ENCODE results near the gene FOXC1. TPM values are rescaled to one million over a fixed set of nuclear protein-coding genes. Genes with fewer than 3 reads are reported as not detected.

Gene FOXC1
- total RNA-seq, 1 donor from 2014 or later: 5.8 TPM

DNA sequence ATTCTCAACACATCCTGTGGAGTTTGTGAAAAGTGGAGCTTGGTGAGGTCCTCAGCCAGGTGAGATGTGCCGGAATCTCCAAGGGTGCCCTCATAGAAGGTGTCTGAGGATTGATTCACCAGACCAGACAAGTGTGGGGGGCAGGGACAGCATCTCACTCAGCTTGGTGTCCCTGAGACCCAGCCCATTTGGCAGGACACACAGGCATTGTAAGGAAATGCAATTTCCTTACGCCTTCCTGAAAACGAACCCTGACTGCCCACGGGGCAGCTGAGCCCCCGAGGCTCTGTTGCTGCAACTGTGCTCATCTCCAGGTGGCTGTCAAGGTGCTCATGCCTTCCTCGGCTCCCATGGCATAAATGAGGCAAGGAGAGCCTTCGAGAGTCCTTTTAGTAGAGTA is 33.4 kb downstream of the FOXC1 start:
- no peak for DNase-seq (ENCODE audit: low read depth in 2 of 2)

DNA sequence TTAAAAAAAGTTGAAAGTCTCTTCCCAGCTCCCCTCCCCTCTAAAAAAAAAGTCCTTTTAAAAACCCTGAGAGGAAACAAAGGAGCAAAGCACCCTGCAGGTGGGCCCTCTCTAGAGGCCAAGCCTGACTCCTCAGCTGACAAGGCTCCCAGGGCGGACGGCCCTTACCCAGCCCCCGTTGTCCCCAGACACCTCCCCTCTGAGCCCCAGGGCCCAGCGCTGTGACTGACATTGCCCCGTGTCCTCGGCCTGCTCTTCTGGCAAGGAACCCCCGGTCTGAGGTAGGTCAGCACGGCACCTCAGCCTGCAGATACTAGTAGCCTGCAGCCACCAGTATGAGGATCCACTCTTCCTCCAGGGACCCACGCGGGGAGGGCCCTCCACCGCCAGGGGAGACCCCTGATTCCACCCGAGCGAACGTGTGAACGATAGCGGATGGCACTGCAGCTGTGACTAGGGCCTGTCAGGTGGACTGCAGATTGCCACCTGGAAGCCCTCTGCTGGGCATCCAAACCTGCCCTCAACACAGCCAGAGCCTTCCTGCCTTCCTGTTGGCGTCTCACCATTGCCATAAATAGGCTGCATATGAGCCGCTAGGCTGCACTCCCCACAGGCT is 34.2 kb downstream of the FOXC1 start:
- peak in 1 of 2 donors; percentile 20 for DNase-seq (ENCODE audit: low read depth in 2 of 2)

DNA sequence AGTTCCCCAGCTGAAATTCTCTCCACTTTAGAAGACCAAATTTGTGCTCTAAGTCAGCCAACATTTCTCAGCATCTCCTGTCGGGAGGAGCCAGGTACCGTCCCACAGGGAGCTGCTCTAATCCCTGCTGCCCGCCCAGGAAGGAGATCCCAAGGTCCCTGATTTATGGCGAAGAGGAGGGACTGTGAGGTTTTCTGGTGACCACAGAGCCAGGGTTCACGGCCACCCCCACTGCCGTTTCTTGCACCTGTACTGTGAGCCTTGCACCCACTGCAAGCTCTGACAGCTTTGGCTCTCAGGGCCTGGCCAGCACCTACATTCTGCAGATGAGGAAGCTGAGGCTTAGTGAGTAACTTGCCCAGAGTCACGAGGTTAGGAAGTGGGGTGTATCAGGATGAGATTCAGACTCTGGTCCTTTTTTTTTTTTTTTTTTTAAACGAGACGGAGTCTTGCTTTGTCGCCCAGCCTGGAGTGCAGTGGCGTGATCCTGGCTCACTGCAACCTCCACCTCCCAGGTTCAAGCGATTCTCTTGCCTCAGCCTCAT is 34.9 kb downstream of the FOXC1 start:
- DNase-seq (ENCODE audit: low read depth in 2 of 2): no peak

DNA sequence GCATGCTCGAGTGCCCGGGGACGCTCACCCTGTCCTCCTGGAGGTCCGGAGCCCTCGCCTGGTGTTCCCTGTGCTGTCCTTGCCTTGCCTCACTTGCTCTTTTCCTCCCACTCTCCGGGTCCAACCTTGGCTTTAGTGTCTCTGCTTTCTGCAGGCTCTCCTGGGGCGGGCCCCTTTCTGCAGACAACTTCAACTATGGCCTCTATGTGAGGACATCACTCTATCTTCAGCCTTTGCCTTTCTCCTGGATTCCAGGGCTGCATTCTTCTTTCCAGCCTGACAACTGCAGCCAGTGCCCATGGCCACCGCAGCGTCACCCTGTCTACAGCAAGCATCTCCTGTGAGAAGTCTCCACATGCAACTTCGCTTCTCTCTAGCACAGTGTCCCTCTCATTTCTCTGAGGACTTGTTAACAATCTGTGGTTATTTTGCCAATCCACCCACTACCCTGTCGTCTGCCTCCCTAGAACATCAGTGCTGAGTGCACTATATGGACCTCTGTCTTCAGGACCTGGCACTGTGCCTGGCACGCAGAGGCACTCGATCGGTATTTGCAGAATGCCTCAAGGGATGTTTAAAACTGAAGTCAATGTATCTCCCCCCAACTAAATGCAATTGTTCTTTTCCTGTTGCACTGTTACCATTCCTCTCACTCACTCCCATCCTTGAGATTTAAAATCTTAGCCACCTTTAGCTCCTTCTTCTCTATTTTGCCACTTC is 35.9 kb downstream of the FOXC1 start:
- no peak for DNase-seq (ENCODE audit: low read depth in 2 of 2)

DNA sequence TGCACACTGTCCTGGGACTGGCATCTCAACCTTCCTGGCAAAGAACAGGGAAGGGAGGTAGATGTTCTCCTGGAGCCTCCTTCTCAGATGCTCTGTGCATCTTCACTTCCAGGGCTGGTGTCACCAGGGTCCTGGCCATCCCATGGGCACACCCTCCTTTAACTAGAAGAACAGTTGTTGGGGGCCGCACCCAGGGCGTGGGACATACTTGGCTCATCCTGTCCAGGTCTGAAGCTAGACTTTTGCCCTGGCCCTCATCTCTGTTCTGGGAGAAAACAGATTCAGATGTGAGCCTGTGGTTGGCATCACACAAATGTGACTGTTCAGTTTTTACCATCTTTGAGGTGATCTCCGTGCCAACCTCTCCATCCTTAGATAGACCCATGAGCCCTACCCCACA is 41.6 kb downstream of the FOXC1 start:
- no peak for DNase-seq (ENCODE audit: low read depth in 2 of 2)

DNA sequence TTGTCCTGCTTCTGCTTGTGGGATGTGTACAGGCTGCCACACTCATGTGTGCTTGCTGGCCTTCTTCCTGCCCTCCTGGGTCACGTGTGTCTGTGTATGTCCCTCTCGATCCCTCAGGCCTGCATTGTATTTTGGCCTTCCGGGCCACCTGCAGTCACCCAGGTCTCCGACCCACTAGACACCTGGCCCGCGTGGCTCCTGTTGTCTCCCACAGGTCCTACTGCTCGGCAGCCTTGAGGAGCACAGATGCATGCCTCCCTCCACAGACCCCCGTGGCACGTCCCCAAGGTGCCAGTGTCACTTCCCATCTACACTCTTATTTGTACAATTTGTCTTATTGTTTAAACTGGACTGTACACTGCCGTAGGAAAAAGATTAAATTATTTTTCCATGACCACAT is 43.1 kb downstream of the FOXC1 start:
- DNase-seq (ENCODE audit: low read depth in 2 of 2): no peak

DNA sequence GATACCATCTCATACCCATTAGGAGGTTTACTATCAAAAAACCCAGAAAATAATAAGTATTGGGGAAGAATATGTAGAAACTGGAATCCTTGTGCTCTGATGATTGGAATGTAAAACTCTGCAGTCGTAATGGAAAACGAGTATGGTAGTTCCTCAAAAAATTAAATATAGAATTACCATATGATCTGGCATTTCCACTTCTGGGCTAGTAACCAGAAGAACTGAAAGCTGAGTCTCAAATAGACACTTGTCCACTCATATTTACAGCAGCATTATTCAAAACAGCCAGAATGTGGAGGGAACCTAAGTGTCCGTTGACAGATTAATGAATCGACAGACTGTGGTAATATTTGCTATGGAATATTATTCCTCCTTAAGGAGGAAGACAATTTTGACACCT is 44.3 kb downstream of the FOXC1 start:
- DNase-seq (ENCODE audit: low read depth in 2 of 2): no peak

DNA sequence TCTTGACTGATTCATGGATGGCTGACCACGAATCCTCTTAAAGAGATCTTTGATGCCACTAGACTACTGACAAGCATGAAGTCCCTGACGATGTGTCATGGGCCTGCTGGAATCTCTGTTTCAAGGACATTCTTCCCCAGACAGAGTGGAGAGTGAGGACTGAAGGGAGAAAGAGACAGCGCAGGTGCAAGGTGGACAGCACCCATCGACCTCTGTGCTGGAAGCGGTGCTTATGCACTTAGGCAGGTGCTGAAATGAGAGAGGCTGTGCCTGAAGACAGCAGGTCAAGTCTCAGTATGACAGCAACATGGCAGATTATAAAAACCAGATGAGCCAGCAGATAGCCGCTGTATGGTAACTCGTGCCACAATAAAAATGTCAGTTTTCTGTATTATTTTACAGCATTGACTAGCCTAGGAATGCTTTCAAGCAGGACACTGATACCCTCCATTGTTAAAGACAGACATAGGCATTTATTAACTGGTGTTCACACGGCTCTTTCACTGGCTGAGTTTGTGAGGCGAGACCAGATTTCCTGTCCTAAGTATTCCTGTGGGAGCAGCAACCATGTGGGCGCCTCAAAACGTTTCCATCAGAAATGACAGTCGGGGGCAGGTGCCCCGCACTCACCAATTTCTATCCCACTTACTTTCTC is 47.5 kb downstream of the FOXC1 start:
- no peak for DNase-seq (ENCODE audit: low read depth in 2 of 2)

DNA sequence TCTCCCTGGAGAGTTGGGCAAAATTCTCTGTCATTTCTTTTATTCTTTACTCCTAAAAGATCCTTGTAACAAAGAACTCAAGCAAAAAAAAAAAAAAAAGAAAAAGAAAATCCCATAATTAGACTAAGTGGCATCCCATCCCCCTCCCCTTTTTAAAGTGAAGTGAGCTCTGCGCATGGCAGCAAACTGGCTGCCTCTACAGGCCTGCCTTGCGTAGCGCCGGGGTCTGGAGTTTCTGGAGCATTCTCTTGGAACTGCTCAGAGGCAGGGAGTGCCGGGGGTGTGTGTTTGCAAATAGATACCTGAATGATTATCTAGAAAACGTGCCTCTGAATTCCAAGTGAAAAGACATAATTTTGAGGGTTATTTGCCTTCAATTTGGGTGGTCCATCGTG is 48.1 kb downstream of the FOXC1 start:
- no peak for DNase-seq (ENCODE audit: low read depth in 2 of 2)

DNA sequence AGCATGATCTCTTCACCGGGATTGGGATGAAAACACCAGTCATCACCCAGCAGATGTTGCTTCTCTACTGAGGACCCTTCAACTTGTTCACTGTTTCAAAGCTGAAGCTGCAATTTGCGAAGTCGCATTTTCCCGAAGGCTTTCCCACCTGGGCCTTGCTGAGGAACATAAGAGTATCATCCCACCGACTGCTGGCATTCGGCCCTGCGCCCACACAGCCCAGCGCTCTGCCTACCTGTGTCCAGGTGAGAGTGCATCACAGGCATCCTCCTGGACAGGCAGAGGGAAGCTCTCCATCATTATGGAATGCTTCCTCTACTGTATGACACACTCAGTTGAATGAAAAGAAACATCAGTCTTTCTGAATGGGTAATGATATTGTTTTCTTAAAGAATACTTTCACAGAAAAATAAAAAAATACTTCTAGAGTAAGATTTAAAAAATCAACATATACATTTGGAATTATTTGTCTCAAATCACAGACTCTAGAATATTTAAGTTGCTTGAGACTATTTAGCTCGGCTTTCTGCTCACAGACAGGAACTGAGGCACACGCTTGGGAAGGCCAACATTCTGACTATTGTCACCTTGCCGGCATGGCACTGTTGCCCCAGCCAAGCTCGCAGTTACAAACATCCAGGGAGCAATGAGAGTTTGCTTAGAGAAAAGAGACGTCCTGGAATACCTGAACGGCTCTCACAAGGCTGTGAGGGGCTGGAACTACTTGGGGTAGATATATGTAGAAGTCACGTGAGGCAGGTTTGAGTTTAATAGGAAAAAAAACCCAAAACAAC is 48.7 kb downstream of the FOXC1 start:
- no peak for DNase-seq (ENCODE audit: low read depth in 2 of 2)

DNA sequence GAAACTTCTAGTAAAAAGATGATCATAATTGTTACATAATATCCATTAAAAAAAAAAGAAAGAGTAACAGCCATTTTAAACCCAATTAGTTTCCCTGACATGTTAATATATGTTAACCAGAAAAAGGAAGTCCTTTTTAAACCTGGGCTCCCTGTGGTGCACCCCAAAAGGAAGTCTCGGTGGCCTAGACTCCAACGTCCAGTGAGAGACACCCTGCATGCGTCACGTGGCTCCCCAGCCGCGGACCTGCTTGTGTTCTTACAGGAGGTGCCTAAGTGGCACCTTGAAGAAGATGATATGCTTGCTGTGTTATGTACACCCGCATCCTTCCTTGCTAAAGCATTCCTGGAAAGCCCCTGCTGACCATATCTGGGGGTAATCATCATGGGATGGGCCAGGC is 50.1 kb downstream of the FOXC1 start:
- DNase-seq (ENCODE audit: low read depth in 2 of 2): no peak

DNA sequence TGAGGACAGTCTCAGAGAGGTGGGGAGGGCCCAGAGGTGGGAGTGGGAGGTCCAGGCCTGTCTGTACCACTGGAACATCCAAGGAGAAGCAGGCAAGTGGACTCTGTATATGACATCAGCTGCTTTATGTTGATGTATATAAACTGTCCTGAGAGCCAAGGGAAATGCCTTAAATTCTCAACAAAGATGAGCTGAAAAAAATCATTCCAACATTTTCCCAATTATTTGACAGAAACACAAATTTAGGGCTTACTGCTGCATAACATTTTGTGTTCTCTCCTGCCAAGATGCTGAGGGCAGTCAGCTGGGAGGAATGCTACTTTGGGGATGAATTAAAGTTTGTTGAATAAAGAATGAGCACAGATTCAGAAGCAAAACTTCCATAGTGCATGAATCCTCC is 52.8 kb downstream of the FOXC1 start:
- no peak for DNase-seq (ENCODE audit: low read depth in 2 of 2)

Other genes starting within 250 kb of the FOXC1 start
- gene FOXF2, start 220.3 kb upstream of the FOXC1 start, total RNA-seq: not detected in 2 replicates

Data from lung microvascular endothelial cell (primary cell).